SKM-1 treated with dmso at 0.1 percent for 144 hours (cell line): Measurements from ENCODE around the gene KRTAP10-5.

Source experiments
- DNase-seq: peaks from one replicate; lab custom pipeline; 2025; ENCODE audit not compliant: unreplicated experiment; lab: John Stamatoyannopoulos, UW

KRTAP10-5 gene

GRCh38 chr21:44530903-44531605, 49.4 kb downstream of the KRTAP10-5 start:
- DNase-seq: no peak

GRCh38 chr21:44530221-44530902, 50.0 kb downstream of the KRTAP10-5 start:
- DNase-seq: no peak

- no peak for DNase-seq
Measured at GRCh38 chr21:44529503-44530125, 50.8 kb downstream of the KRTAP10-5 start.
